Testis (tissue), 2 donors: ENCODE measurements around the gene MYO5B.

Source experiments
- POLR2A ChIP-seq: fragments of 450-650 bp; IDR thresholded peaks from one replicate; pipeline ENCODE4 v1.6.1; 2017; ENCODE audit warnings: antibody characterized with exemption, mild to moderate bottlenecking, moderate library complexity
- TF ChIP-seq, protein P1 (sequence below), 3 experiments: fragments of 450-650 bp in 2 of 3; fragments of 200-600 bp in 1 of 3; sonication (generic) in 1 of 3; IDR thresholded peaks; one replicate each; pipeline ENCODE4 v1.5.1; 2016 to 2019; ENCODE audit warnings: antibody characterized with exemption in 3 of 3, mild to moderate bottlenecking in 2 of 3, moderate library complexity in 1 of 3

- TF ChIP-seq, protein P1, sequence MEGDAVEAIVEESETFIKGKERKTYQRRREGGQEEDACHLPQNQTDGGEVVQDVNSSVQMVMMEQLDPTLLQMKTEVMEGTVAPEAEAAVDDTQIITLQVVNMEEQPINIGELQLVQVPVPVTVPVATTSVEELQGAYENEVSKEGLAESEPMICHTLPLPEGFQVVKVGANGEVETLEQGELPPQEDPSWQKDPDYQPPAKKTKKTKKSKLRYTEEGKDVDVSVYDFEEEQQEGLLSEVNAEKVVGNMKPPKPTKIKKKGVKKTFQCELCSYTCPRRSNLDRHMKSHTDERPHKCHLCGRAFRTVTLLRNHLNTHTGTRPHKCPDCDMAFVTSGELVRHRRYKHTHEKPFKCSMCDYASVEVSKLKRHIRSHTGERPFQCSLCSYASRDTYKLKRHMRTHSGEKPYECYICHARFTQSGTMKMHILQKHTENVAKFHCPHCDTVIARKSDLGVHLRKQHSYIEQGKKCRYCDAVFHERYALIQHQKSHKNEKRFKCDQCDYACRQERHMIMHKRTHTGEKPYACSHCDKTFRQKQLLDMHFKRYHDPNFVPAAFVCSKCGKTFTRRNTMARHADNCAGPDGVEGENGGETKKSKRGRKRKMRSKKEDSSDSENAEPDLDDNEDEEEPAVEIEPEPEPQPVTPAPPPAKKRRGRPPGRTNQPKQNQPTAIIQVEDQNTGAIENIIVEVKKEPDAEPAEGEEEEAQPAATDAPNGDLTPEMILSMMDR (IDR thresholded peaks at IDR 0.05) = no peak
- no peak for TF ChIP-seq POLR2A
Measured at GRCh38 chr18:50143294-50143693, 51.7 kb downstream of the MYO5B start.
